Measurements from ENCODE around the gene ZNF780A.
"Not testable (repeated sequence)": the region's sequence is repeated elsewhere in the genome, so short reads cannot be mapped to it uniquely, and the experiment has no call there.

The ZNF780A gene

GRCh38 chr19:40090241-40091204 is at the start of gene ZNF780A:
Gene ZNF780A, minus strand, starts transcription at chr19:40090943. Its CDS starts 6,190 bp downstream, at chr19:40084753.
- no peak for FAIRE-seq

DNA sequence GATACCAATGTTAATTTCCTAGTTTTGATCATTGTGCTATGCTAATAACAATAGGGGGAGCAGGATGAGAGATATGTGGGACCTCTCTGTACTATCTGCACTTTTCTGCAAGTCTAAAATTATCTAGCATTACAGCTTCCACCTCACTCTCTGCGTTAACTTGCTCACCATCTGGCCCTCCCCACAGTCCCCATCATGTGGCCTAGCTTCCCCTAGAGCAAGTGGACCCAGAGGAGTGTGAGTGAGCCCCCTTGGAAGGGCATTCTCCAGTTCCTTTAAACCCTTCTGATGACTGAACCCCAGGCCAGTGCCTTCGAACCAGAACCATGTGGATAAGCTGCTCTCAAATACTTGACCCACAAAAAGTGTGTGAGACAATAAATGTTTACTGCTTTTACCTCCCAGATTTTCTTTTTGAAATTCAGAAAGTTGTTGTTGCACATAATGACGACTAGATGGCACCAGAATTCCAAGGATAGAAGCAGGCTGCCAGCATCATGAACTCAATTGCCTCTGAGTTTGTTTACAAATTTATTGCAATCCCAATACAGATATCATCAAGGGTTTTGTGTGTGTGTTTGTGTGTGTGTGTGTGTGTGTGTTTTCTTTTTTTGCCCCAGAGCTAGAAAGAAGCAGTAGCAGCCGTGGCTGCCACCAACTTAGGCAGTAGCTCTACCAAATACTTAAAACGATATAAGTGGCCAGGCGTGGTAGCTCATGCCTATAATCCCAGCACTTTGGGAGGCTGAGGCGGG is 49.0 kb upstream of the ZNF780A start:
- peak; percentile 84 for FAIRE-seq

DNA sequence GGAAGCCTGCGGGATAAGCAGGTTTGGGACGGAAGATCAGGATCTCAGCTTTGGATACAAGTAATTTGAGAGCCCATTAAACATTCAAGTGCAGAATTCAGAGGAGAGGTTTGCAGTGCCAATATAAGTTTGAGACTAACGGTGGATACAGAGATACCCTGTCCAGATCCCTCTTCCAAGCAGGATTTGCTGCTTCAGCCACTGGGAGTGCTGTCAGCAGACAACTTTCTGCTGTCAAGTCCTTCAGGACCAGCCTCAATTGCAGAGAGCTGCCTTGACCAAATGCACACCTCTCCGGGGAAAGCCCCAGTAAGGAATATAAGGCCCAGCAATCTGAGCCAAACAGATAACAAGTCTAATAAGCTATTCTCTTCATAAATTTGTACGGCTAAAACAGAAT is 46.1 kb upstream of the ZNF780A start:
- FAIRE-seq, result no peak

DNA sequence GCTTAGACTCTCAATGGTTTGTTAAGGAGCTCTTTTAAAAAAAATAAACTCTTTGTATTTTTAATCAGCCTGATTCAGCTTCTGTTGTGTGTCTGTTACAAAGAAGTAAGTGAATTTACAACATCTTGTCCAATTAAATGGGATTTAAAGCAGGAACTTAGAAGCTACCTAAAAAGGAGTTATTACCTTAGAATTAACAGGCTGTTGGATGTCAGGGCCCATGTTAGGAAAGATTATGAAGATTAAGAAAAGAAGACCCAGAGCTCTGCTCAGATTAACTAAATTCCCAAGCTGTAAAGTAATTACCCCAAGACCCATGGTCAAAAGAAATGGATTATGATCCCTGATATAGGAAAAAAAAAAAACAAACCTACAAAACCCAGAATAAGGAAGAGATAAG is 44.1 kb upstream of the ZNF780A start:
- FAIRE-seq, result no peak

GRCh38 chr19:40133491-40133890 is 42.7 kb upstream of the ZNF780A start:
- no peak for FAIRE-seq

GRCh38 chr19:40130013-40130412 is 39.3 kb upstream of the ZNF780A start:
- no peak for FAIRE-seq

- FAIRE-seq, result no peak
Measured at GRCh38 chr19:40129425-40129824, 38.7 kb upstream of the ZNF780A start.

- FAIRE-seq, result no peak
Measured at GRCh38 chr19:40128991-40129390, 38.2 kb upstream of the ZNF780A start.

GRCh38 chr19:40119380-40119779 is 28.6 kb upstream of the ZNF780A start:
- no peak for FAIRE-seq

- FAIRE-seq, result not testable (repeated sequence)
Measured at GRCh38 chr19:40118638-40119037, 27.9 kb upstream of the ZNF780A start.

DNA sequence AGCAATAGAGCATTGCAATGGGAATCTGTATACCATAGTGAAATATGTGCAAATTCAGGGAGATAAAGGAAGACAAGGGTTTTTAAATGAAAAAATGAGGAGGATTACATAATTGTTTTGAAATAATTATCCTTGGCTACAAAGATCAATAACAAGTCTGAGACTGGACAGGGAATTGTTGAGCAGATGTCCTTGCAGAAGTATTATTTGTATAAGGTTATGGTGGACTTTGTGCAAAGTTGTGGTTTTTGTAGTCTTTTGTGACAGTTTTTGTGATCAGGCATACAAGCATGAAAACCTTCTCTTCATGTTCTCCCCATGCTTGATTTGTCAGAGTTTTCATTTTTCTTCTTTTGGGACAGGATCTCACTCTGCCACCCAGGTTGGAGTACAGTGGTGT is 25.3 kb upstream of the ZNF780A start:
- no peak for FAIRE-seq

DNA sequence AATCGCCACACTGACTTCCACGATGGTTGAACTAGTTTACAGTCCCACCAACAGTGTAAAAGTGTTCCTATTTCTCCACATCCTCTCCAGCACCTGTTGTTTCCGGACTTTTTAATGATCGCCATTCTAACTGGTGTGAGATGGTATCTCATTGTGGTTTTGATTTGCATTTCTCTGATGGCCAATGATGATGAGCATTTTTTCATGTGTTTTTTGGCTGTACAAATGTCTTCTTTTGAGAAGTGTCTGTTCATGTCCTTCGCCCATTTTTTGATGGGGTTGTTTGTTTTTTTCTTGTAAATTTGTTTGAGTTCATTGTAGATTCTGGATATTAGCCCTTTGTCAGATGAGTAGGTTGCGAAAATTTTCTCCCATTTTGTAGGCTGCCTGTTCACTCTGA is 23.4 kb upstream of the ZNF780A start:
- not testable (repeated sequence) for FAIRE-seq

GRCh38 chr19:40112271-40112670 is 21.5 kb upstream of the ZNF780A start:
- not testable (repeated sequence) for FAIRE-seq

DNA sequence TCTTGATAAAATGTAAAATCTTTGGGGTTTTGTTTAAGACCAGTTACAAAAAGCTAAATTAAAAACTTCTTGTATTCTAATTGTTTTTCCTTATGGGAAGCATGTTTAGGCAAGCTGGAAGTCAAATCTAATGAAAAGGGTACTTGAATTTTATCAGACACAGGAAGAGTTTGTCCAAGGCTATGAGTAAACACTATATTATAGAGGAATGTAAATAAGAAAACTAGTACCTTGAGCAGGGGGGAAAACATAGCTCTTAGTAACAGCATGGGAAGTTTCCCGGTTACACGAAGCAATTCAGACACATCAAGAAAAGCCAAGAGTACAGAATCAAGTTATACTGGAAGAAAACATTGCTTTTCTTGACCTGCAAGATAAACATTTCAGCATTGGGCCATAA is 19.8 kb upstream of the ZNF780A start:
- no peak for FAIRE-seq

GRCh38 chr19:40104754-40105153 is 14.0 kb upstream of the ZNF780A start:
- no peak for FAIRE-seq

DNA sequence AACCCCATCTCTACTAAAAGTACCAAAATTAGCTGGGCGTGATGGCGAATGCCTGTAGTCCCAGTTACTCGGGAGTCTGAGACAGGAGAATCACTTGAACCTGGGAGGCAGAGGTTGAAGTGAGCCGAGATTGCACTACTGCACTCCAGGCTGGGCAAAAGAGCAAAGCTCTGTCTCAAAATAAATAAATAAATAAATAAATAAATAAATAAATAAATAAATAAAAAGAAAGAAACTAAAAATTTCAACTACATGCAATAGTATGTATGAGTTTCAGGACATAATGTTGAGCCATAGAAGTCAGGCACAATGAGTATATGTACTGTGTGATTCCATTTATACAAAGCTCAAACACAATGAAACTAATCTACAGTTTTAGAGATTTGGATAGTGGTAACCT is 12.9 kb upstream of the ZNF780A start:
- FAIRE-seq, result no peak

DNA sequence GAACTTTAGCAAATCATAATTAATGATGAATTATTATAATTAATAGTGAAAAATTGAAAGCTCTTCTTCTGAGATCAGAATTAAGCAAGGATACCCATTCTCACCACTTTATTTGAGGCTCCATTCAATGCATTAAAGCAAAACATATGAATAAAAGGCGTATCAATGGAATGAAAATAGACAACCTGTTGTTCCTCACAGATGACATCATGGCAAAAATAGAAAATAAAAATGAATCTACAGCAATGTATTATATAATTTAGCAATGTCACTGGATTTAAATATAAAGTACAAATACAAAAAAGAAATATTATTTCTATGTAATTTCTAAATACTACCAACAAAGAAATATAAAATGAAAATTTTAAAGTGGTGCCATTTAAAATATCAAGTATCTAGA is 11.1 kb upstream of the ZNF780A start:
- no peak for FAIRE-seq

DNA sequence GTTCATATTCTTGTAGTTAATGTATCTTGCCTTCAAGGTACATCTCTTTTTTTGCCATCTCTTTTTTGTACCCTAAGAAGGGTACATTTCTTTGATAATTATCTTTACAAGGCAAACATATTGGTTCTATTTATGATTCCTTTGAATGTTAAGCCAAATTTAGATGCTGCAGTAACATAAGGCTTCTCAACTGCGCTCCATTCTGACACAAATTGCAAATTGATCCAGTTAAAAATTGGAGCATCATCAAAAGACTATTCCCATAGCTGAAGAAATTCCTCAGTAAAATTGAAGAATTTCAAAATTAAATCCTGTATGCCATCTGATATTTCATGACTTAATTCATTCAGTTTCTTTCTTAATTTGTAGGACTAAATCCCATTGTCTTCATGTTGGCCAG is 2.7 kb upstream of the ZNF780A start:
- no peak for FAIRE-seq

- FAIRE-seq, result no peak
Measured at GRCh38 chr19:40091205-40092129, 724 bp upstream of the ZNF780A start.

DNA sequence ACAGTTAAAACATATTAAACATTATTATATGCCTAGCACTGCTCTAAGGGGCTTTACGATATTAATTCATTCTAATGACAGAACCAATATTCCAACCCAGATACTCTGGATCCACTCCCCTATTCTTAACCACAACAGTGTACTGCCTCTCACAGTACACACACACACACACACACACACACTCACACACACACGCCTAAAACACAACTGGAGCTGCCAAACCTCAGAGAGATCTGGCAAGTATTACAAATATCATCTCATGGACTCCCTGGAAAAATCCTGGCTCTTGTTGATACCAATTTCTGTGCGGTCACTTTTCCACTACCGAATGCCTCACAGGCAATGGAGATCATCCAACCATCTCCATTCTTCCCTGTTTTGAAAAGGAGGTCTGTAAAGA is 1.3 kb downstream of the ZNF780A start:
- no peak for FAIRE-seq

GRCh38 chr19:40088299-40089047 is 2.3 kb downstream of the ZNF780A start:
- no peak for FAIRE-seq

GRCh38 chr19:40084948-40085347 is 5.8 kb downstream of the ZNF780A start:
- FAIRE-seq, result no peak
